Lower lobe of right lung (tissue), 2 donors: Measurements from ENCODE around the gene BBOX1. TPM values are rescaled to one million over a fixed set of nuclear protein-coding genes. Genes with fewer than 3 reads are reported as not detected.
A peak's percentile ranks its signal among the peaks of the same experiment; 100 is the strongest.
"Not testable (repeated sequence)": the region's sequence is repeated elsewhere in the genome, so short reads cannot be mapped to it uniquely, and the experiment has no call there.

Experiments used
- ATAC-seq, 2 donors: fragments of 200-7000 bp; cut with Tn5 transposase; one replicate each; pipeline ENCODE4 v1.9.1; 2020 to 2022; ENCODE audit warnings: mild to moderate bottlenecking in 2 of 2, moderate library complexity in 2 of 2
- DNase-seq: peaks from one replicate; pipeline ENCODE4 v3.0.0-alpha.2; 2020
- H3K27ac ChIP-seq: fragments of 200-600 bp; one replicate; pipeline ENCODE4 v1.8.0; 2022
- H3K27me3 ChIP-seq: fragments of 200-600 bp; one replicate; pipeline ENCODE4 v1.8.0; 2022; ENCODE audit warnings: low read depth
- H3K36me3 ChIP-seq: fragments of 200-600 bp; one replicate; pipeline ENCODE4 v1.8.0; 2022; ENCODE audit warnings: mild to moderate bottlenecking
- H3K4me1 ChIP-seq: fragments of 200-600 bp; one replicate; pipeline ENCODE4 v1.8.0; 2022
- H3K4me3 ChIP-seq: fragments of 200-600 bp; one replicate; pipeline ENCODE4 v1.8.0; 2022; ENCODE audit warnings: mild to moderate bottlenecking
- H3K9me3 ChIP-seq: fragments of 200-600 bp; one replicate; pipeline ENCODE4 v1.8.0; 2022
- intact Hi-C: fragments of 100-400 bp; cut with DNase I; formaldehyde crosslinking; loops from one replicate; pipeline ENCODE4 v1.11.0; 2022
- total RNA-seq: library from RNA; stranded (reverse); fragmentation: NEBNext Ultra II Directional; extraction: Animal tissue kit (Norgen Biotek cat#: 25700); gene quantifications from one replicate; pipeline ENCODE4 v1.2.1, GENCODE V29; 2021
- TF ChIP-seq, protein P1 (sequence below): fragments of 200-600 bp; IDR thresholded peaks from one replicate; pipeline ENCODE4 v1.8.0; 2022; ENCODE audit warnings: antibody characterized with exemption, mild to moderate bottlenecking
- donor health status: DM: no; HTN: yes; CAD: no; lungs with severe emphysema.

The BBOX1 gene
- total RNA-seq, 1 donor from 2014 or later = 0.38 TPM

GRCh38 chr11:27171376-27171958 is 130.9 kb downstream of the BBOX1 start:
- Histone ChIP-seq H3K27me3 (peaks cover 20% of the 10 kb centered on the region), H3K4me1 (no peaks in the 10 kb centered on the region), H3K9me3 (no peaks in the 10 kb centered on the region), H3K4me3 (no peak overlapping the region), H3K27ac (no peak overlapping the region), H3K36me3 (no peaks in the 10 kb centered on the region)
- DNase-seq = no peak
- ATAC-seq = no peak
- TF ChIP-seq, protein P1, sequence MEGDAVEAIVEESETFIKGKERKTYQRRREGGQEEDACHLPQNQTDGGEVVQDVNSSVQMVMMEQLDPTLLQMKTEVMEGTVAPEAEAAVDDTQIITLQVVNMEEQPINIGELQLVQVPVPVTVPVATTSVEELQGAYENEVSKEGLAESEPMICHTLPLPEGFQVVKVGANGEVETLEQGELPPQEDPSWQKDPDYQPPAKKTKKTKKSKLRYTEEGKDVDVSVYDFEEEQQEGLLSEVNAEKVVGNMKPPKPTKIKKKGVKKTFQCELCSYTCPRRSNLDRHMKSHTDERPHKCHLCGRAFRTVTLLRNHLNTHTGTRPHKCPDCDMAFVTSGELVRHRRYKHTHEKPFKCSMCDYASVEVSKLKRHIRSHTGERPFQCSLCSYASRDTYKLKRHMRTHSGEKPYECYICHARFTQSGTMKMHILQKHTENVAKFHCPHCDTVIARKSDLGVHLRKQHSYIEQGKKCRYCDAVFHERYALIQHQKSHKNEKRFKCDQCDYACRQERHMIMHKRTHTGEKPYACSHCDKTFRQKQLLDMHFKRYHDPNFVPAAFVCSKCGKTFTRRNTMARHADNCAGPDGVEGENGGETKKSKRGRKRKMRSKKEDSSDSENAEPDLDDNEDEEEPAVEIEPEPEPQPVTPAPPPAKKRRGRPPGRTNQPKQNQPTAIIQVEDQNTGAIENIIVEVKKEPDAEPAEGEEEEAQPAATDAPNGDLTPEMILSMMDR = no peak
- intact Hi-C loops = no loop called here

DNA sequence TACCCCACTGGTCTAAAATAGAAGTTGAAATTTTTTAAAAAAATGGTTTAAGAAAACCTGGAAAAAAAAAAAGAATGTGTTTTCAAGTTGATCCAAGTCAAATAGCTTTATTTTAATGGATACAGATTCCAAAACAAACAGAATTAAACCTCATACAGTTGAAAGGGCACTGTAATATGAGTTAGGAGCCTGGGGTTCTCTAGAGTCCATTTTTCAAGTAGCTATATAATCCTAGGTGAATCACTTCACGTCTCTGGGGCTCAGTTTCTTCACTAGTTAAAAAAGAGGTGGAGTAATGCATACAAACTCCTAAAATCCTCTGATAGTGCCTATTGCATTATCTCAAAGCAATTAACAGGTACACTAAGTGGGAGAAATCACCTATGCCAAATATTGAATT is 132.9 kb downstream of the BBOX1 start:
- Histone ChIP-seq H3K9me3 (no peaks in the 10 kb centered on the region), H3K36me3 (no peaks in the 10 kb centered on the region), H3K27me3 (peaks cover 28% of the 10 kb centered on the region), H3K4me1 (no peaks in the 10 kb centered on the region), H3K27ac (no peak overlapping the region), H3K4me3 (no peak overlapping the region)
- no peak for DNase-seq
- intact Hi-C loops = no loop called here
- ATAC-seq = peak; percentile 41 to 60
- TF ChIP-seq, protein P1 = no peak

- intact Hi-C loops = no loop called here
- no peak overlapping the region for H3K27ac ChIP-seq
Measured at GRCh38 chr11:27174021-27174420, 133.4 kb downstream of the BBOX1 start.

DNA sequence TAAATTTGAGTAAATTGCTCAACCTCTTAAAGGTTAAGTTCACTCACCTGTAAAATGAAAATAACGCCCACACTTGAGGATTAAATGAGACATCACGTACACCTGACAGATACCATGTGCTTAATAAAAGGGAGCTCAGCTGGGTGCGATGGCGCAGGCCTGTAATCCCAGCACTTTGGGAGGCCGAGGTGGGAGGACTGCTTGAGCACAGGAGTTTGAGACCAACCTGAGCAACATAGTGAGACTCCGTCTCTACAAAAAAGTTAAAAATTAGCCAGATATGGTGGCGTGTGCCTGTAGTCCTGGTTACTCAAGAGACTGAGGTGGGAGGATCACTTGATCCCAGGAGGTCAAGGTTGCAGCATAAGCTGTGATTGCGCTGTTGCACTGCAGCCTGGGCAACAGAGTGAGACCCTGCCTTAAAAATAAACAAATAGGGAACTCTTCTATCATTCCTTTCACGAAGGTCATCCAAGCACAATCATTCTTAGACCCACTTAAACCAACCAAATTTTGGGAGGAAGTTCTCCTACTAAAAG is 134.1 kb downstream of the BBOX1 start:
- H3K27ac ChIP-seq = no peak overlapping the region

More at GRCh38 chr11:27174021-27174420, 133.4 kb downstream of the BBOX1 start:
- Histone ChIP-seq H3K4me1 (no peaks in the 10 kb centered on the region), H3K4me3 (no peak overlapping the region), H3K27me3 (peaks cover 31% of the 10 kb centered on the region), H3K36me3 (no peaks in the 10 kb centered on the region), H3K9me3 (no peaks in the 10 kb centered on the region)
- peak; percentile 95 to 97 for ATAC-seq
- TF ChIP-seq, protein P1 = no peak
- no peak for DNase-seq

GRCh38 chr11:27175562-27175961 is 134.9 kb downstream of the BBOX1 start:
- H3K27me3 ChIP-seq = peaks cover 41% of the 10 kb centered on the region
- ATAC-seq, DNase-seq, intact Hi-C loops, H3K27ac ChIP-seq, H3K9me3 ChIP-seq, H3K36me3 ChIP-seq, H3K4me3 ChIP-seq, H3K4me1 ChIP-seq: not testable (repeated sequence)

More for the DNA sequence above, 134.1 kb downstream of the BBOX1 start:
- H3K9me3 ChIP-seq = no peaks in the 10 kb centered on the region
- H3K4me1 ChIP-seq = no peaks in the 10 kb centered on the region
- TF ChIP-seq, protein P1 = no peak
- no peak overlapping the region for H3K4me3 ChIP-seq
- H3K27me3 ChIP-seq = peaks cover 34% of the 10 kb centered on the region
- intact Hi-C loops = no loop called here
- ATAC-seq = no peak
- H3K36me3 ChIP-seq = no peaks in the 10 kb centered on the region
- no peak for DNase-seq

Other genes with a start within 250 kb of the BBOX1 start
- 27.8 TPM for gene FIBIN, start 46.7 kb upstream of the BBOX1 start, total RNA-seq